Transverse colon (tissue), 4 donors: ENCODE measurements around the gene CCR4. TPM values are rescaled to one million over a fixed set of nuclear protein-coding genes. Genes with fewer than 3 reads are reported as not detected.

Source experiments
- DNase-seq: peaks from one replicate; pipeline ENCODE4 v3.0.0-alpha.2; 2019
- H3K27ac ChIP-seq, 4 donors: fragments of 200-600 bp; sonication (generic); 2 replicates each; pipeline ENCODE4 v1.5.1; 2016 to 2018; ENCODE audit warnings: inconsistent platforms in 4 of 4
- H3K27me3 ChIP-seq: fragments of 200-600 bp; sonication (generic); 2 replicates; pipeline ENCODE4 v1.5.1; 2017; ENCODE audit warnings: inconsistent platforms
- H3K36me3 ChIP-seq, 4 donors: fragments of 200-600 bp; sonication (generic); 2 replicates each; pipeline ENCODE4 v1.5.1; 2017 to 2019; ENCODE audit warnings: inconsistent platforms in 4 of 4
- H3K4me1 ChIP-seq, 4 donors: fragments of 200-600 bp; sonication (generic); 2 replicates each; pipeline ENCODE4 v1.5.1; 2017 to 2020; ENCODE audit warnings: inconsistent platforms in 4 of 4
- H3K4me3 ChIP-seq, 4 donors: fragments of 200-600 bp; sonication (generic); 1 replicate in 1 of 4; 2 replicates in 3 of 4; pipeline versions ENCODE4 v1.5.1 to v1.6.1; 2017 to 2019; ENCODE audit warnings: inconsistent platforms in 4 of 4
- H3K9me3 ChIP-seq, 2 donors: fragments of 200-600 bp; sonication (generic); 2 replicates each; pipeline ENCODE4 v1.5.1; 2017 to 2019; ENCODE audit warnings: inconsistent platforms in 2 of 2
- CTCF ChIP-seq, 5 experiments: fragments of 200-600 bp in 3 of 5; fragments of 450-650 bp in 2 of 5; sonication (generic) in 3 of 5; IDR thresholded peaks; 1 replicate in 2 of 5; 2 replicates in 3 of 5; pipeline ENCODE4 v1.5.1; 2016 to 2017; ENCODE audit warnings: antibody characterized with exemption in 5 of 5, inconsistent platforms in 3 of 5, mild to moderate bottlenecking in 2 of 5, moderate library complexity in 1 of 5
- EP300 ChIP-seq: sonication (generic); formaldehyde crosslinking; IDR thresholded peaks from one replicate; pipeline ENCODE4 v1.6.1; 2017; ENCODE audit warnings: antibody characterized with exemption, low read depth
- POLR2A ChIP-seq: fragments of 450-650 bp; IDR thresholded peaks from one replicate; pipeline ENCODE4 v1.6.1; 2016; ENCODE audit warnings: antibody characterized with exemption, mild to moderate bottlenecking, moderate library complexity
- POLR2AphosphoS5 ChIP-seq, 3 donors: sonication (generic); formaldehyde crosslinking; IDR thresholded peaks; one replicate each; pipeline ENCODE4 v1.6.1; 2016; ENCODE audit warnings: antibody characterized with exemption in 3 of 3
- WGBS, 2 donors: methylation state at CpG; one replicate each; pipeline ENCODE4 v1.1.5; 2018; ENCODE audit warnings: low coverage in 1 of 2; 5-methylcytosine and 5-hydroxymethylcytosine counted together
- in situ Hi-C, 4 donors: fragments of 200-750 bp; cut with MboI; loops; one replicate each; pipeline versions ENCODE4 v1.15.0 to v1.15.1; 2017; ENCODE audit warnings: low sequenced_read_pairs in 3 of 4, low pct_ligation_motif_present in 1 of 4, low pct_unique_long_range_greater_than_20kb in 1 of 4
- intact Hi-C: fragments of 100-400 bp; cut with DNase I; formaldehyde crosslinking; loops from one replicate; pipeline ENCODE4 v1.15.1; 2023; ENCODE audit warnings: low total_unique reads
- total RNA-seq, 4 donors: library from RNA; depleted of rRNA; stranded (reverse); fragments of >200 nt; gene quantifications; one replicate each; pipeline ENCODE4 v1.1.0, GENCODE V29; 2016

The CCR4 gene
- total RNA-seq, 4 donors from 2014 or later = 0.95 TPM; not detected in 3

- Histone ChIP-seq H3K9me3 (no peaks in the 10 kb centered on the region), H3K36me3 (peaks cover 0 to 7% (median 0%) of the 10 kb centered on the region in 4 donors), H3K27me3 (no peaks in the 10 kb centered on the region), H3K4me1 (peaks cover 0 to 9% (median 0%) of the 10 kb centered on the region in 4 donors), H3K4me3 (no peak overlapping the region), H3K27ac (no peak overlapping the region)
- in situ Hi-C loops = no loop called here
- WGBS, 2 donors = 48 to 82% methylated on average over 2 of the region's 2 CpGs
- DNase-seq = no peak
- intact Hi-C loops = no loop called here
- TF ChIP-seq POLR2A (no peak), CTCF (IDR thresholded peaks at IDR 0.05) (no peak), EP300 (no peak), POLR2AphosphoS5 (IDR thresholded peaks at IDR 0.05) (no peak)
Measured at GRCh38 chr3:33001889-33002288, 50.4 kb downstream of the CCR4 start.

DNA sequence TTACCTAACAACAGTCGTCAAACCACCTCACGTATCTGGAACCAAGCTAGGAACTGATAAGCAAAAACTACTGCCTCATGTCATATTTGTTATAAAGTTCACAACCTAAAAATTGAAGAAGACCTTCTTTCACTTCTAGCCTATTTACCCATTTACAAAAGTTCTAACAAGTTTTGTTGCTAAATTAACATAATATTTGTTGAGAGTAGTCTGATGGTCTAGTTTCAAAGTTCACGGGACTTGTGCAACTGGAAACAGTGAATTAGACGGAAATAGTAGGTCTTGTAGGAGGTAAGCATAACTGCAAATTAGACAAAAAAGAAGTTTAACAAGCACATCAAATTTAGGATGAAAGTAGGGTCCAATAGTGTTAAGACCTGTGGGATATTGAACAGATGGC lies 51.9 kb downstream of the CCR4 start:
- no peak for DNase-seq
- peaks cover 0 to 7% (median 0%) of the 10 kb centered on the region in 4 donors for H3K36me3 ChIP-seq
- no peak overlapping the region for H3K4me3 ChIP-seq
- H3K4me1 ChIP-seq = peaks cover 0 to 9% (median 0%) of the 10 kb centered on the region in 4 donors
- in situ Hi-C loops (no loop called here), intact Hi-C loops (no loop called here)
- no peak overlapping the region for H3K27ac ChIP-seq
- WGBS, 2 donors = 73 to 76% methylated on average over 4 of the region's 4 CpGs
- H3K27me3 ChIP-seq = no peaks in the 10 kb centered on the region
- TF ChIP-seq POLR2A (no peak), CTCF (IDR thresholded peaks at IDR 0.05) (no peak), POLR2AphosphoS5 (IDR thresholded peaks at IDR 0.05) (no peak), EP300 (no peak)
- H3K9me3 ChIP-seq = no peaks in the 10 kb centered on the region

- 91% methylated on average over 4 of the region's 4 CpGs; no CpG with 5 or more reads in 1 of the 2 donors for WGBS, 2 donors
- Histone ChIP-seq H3K4me3 (no peak overlapping the region), H3K4me1 (peaks cover 0 to 9% (median 0%) of the 10 kb centered on the region in 4 donors), H3K9me3 (no peaks in the 10 kb centered on the region), H3K27me3 (no peaks in the 10 kb centered on the region), H3K27ac (no peak overlapping the region), H3K36me3 (peaks cover 0 to 7% (median 0%) of the 10 kb centered on the region in 4 donors)
- DNase-seq = no peak
- TF ChIP-seq POLR2AphosphoS5 (IDR thresholded peaks at IDR 0.05) (no peak), POLR2A (no peak), CTCF (IDR thresholded peaks at IDR 0.05) (no peak), EP300 (no peak)
- intact Hi-C loops = no loop called here
- in situ Hi-C loops = no loop called here
Measured at GRCh38 chr3:33004205-33004604, 52.8 kb downstream of the CCR4 start.

- Histone ChIP-seq H3K27ac (no peak overlapping the region), H3K9me3 (no peaks in the 10 kb centered on the region), H3K36me3 (peaks cover 0 to 10% (median 0%) of the 10 kb centered on the region in 4 donors), H3K4me3 (no peak overlapping the region), H3K27me3 (no peaks in the 10 kb centered on the region), H3K4me1 (peaks cover 0 to 9% (median 0%) of the 10 kb centered on the region in 4 donors)
- no peak for DNase-seq
- TF ChIP-seq CTCF (IDR thresholded peaks at IDR 0.05) (no peak), EP300 (no peak), POLR2AphosphoS5 (IDR thresholded peaks at IDR 0.05) (no peak), POLR2A (no peak)
- in situ Hi-C loops (no loop called here), intact Hi-C loops (no loop called here)
- 95% methylated on average over 2 of the region's 2 CpGs; no CpG with 5 or more reads in 1 of the 2 donors for WGBS, 2 donors
Measured at GRCh38 chr3:33004961-33005360, 53.5 kb downstream of the CCR4 start.

Other genes with a start within 250 kb of the CCR4 start
- not detected for gene TRIM71, start 133.6 kb upstream of the CCR4 start, total RNA-seq
- 100 to 1,000 TPM in 1 of 4 donors, 10 to 100 TPM in 3; 24.5 to 105 (median 78.7) TPM for gene GLB1, start 145.5 kb downstream of the CCR4 start, total RNA-seq
- gene TMPPE, start 145.5 kb downstream of the CCR4 start, total RNA-seq = 10 to 100 TPM in 3 of 4 donors, 1 to 10 TPM in 1; 5.0 to 19.5 (median 16.0) TPM
- 100 to 1,000 TPM in 1 of 4 donors, 10 to 100 TPM in 3; 71.1 to 138 (median 88.8) TPM for gene CRTAP, start 162.4 kb downstream of the CCR4 start, total RNA-seq